ENCODE results near the gene ATG5. TPM values are rescaled to one million over a fixed set of nuclear protein-coding genes. Genes with fewer than 3 reads are reported as not detected.

Gene ATG5
- total RNA-seq, 4 donors from 2014 or later = 25.3 to 47.8 (median 35.2) TPM

GRCh38 chr6:106173124-106173879 is 152.3 kb downstream of the ATG5 start:
- Histone ChIP-seq H3K9me3 (no peaks in the 10 kb centered on the region), H3K4me1 (no peaks in the 10 kb centered on the region), H3K4me3 (no peak overlapping the region), H3K27me3 (no peaks in the 10 kb centered on the region), H3K36me3 (no peaks in the 10 kb centered on the region), H3K27ac (replicated peaks in 1 of 4) (no peak overlapping the region)
- DNase-seq (ENCODE audit: extremely low spot score) = peak; percentile 42
- WGBS = 79% methylated on average over 2 of the region's 2 CpGs
- no peak for TF ChIP-seq POLR2AphosphoS5 (IDR thresholded peaks at IDR 0.05)
- TF ChIP-seq EP300 (IDR thresholded peaks at IDR 0.05) = no peak
- no peak for TF ChIP-seq CTCF (IDR thresholded peaks at IDR 0.05)
- TF ChIP-seq POLR2A (IDR thresholded peaks at IDR 0.05; ENCODE audit: low read depth) = no peak
- intact Hi-C loops (cut with DNase I) = no loop called here

GRCh38 chr6:106170030-106170791 is 155.3 kb downstream of the ATG5 start:
- intact Hi-C loops (cut with DNase I) = no loop called here
- peak; percentile 50 for DNase-seq (ENCODE audit: extremely low spot score)
- 96% methylated on average over 5 of the region's 5 CpGs for WGBS
- TF ChIP-seq POLR2AphosphoS5 (IDR thresholded peaks at IDR 0.05) = no peak
- no peak for TF ChIP-seq POLR2A (IDR thresholded peaks at IDR 0.05; ENCODE audit: low read depth)
- TF ChIP-seq CTCF (IDR thresholded peaks at IDR 0.05) = no peak
- no peak for TF ChIP-seq EP300 (IDR thresholded peaks at IDR 0.05)
- no peaks in the 10 kb centered on the region for H3K9me3 ChIP-seq
- no peak overlapping the region for H3K27ac ChIP-seq (replicated peaks in 1 of 4)
- no peaks in the 10 kb centered on the region for H3K27me3 ChIP-seq
- no peaks in the 10 kb centered on the region for H3K36me3 ChIP-seq
- no peaks in the 10 kb centered on the region for H3K4me1 ChIP-seq
- no peak overlapping the region for H3K4me3 ChIP-seq

- 95% methylated on average over 5 of the region's 5 CpGs for WGBS
- no peaks in the 10 kb centered on the region for H3K9me3 ChIP-seq
- H3K27me3 ChIP-seq = no peaks in the 10 kb centered on the region
- H3K27ac ChIP-seq (replicated peaks in 1 of 4) = no peak overlapping the region
- DNase-seq (ENCODE audit: extremely low spot score) = no peak
- TF ChIP-seq EP300 (IDR thresholded peaks at IDR 0.05) (no peak), POLR2AphosphoS5 (IDR thresholded peaks at IDR 0.05) (no peak), CTCF (IDR thresholded peaks at IDR 0.05) (no peak), POLR2A (IDR thresholded peaks at IDR 0.05; ENCODE audit: low read depth) (no peak)
- H3K36me3 ChIP-seq = no peaks in the 10 kb centered on the region
- intact Hi-C loops (cut with DNase I) = no loop called here
- H3K4me3 ChIP-seq = no peak overlapping the region
- no peaks in the 10 kb centered on the region for H3K4me1 ChIP-seq
Measured at GRCh38 chr6:106169517-106169916, 156.0 kb downstream of the ATG5 start.

- Histone ChIP-seq H3K27ac (replicated peaks in 1 of 4) (no peak overlapping the region), H3K9me3 (no peaks in the 10 kb centered on the region)
- 93% methylated on average over 15 of the region's 15 CpGs for WGBS
Measured at GRCh38 chr6:106168097-106168888, 157.3 kb downstream of the ATG5 start.

More at GRCh38 chr6:106168097-106168888, 157.3 kb downstream of the ATG5 start:
- H3K4me3 ChIP-seq = no peak overlapping the region
- no peak for TF ChIP-seq POLR2A (IDR thresholded peaks at IDR 0.05; ENCODE audit: low read depth)
- TF ChIP-seq POLR2AphosphoS5 (IDR thresholded peaks at IDR 0.05) = no peak
- TF ChIP-seq CTCF (IDR thresholded peaks at IDR 0.05) = no peak
- TF ChIP-seq EP300 (IDR thresholded peaks at IDR 0.05) = no peak
- H3K36me3 ChIP-seq = no peaks in the 10 kb centered on the region
- peak; percentile 60 for DNase-seq (ENCODE audit: extremely low spot score)
- H3K27me3 ChIP-seq = no peaks in the 10 kb centered on the region
- intact Hi-C loops (cut with DNase I) = no loop called here
- H3K4me1 ChIP-seq = peaks cover 0 to 2% (median 0%) of the 10 kb centered on the region in 4 donors
